Hematopoietic multipotent progenitor cell treated with erythropoietin and hydrocortisone succinate and interleukin-3 and kit ligand, for 4 days (in vitro differentiated cells): ENCODE results near the gene GLRA3.

Experiments used
- DNase-seq: peaks from one replicate; pipeline ENCODE4 v3.0.0-alpha.2; 2015

Gene GLRA3

DNA sequence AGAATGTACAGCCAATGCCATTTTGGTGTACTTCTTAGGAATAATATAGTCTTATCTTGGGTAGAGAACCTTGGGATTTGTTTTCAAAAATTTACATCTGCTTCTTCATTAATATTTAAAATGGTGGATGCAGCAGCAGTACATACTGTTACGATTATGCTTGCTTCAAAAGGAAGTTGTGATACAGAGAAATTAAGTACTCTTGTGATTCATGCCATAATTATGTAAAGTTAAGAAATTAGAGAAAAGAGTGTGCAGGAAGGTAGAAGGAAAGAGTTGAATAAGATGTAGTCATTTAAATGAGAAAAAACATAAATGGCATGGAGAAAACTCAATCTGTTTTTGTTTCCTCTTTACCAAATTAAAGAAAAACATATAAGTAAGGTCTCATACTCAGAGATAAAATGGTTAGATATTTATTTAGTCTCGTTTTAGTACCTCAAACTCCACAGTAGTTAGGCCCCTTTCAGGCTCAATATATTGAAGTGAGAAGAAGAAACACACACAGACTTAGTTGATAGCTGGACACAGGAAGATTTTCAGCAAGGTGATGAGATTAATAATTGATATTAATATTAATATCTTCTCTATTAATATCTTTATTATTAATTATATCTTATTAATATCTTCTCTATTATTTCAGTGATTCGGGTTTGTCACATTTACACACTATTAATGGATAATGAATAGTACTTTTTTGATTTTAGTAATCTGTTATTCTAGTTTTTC, 236.6 kb downstream of the GLRA3 start:
- no peak for DNase-seq

DNA sequence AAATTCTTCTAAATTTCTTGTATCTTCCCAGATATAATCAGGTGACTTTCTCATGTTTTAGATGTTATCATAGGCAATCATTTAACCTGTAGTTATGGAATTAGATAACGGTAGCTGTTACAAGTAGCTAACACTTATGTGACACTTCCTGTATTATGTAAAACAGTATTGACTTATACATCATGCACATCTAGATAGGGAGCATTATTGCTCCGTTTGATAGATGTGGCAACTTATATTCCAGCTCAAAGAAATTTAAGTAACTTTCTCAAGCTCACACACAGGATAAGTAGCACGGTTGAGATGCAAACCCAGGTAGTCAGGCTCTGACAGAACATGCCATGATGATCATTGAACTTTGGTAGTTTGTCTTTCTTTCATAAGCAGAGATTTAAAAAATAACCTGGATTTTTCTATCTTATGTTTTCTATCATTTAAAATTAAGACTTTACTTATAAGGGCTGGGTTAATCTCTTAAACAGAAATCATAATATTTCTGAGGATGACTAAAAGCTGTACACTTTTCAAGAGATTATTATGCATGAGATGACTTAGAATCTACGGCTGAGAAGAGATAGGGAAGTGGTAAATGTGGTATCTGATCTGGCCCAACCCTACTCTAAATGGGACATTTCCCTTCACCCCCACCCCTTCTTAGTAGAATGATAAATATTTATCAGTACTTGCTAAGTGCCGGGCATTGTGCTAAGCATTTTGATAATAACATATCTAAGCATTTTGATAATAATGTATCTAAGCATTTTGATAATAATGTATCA, 237.6 kb downstream of the GLRA3 start:
- peak; percentile 84 for DNase-seq

DNA sequence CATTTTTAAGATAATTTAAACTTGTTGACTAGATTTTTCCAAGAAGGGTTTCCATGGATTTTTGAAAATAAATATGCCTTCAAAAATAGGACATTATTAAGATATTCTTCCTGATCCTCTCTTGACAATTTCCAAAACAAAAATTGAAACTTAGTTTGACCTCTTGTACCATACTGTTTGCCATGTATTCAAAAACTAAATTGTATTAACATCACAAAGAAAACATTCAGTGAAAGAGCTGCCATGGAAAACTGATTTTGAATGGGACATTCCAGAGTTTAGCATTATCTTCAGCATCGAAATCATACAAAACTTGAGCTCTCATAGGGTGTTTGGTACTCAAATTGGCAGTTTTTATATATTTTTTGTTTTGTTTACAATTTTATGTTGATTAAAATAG, 238.7 kb downstream of the GLRA3 start:
- DNase-seq: no peak
